GM19035 (cell line): ENCODE results near the gene TTBK2.
"Not testable (repeated sequence)": the region's sequence is repeated elsewhere in the genome, so short reads cannot be mapped to it uniquely, and the experiment has no call there.

Experiments used
- ATAC-seq: cut with Tn5 transposase; IDR thresholded peaks from one replicate; pipeline ENCODE4 v1.9.1; 2021; ENCODE audit not compliant: unreplicated experiment

The TTBK2 gene

GRCh38 chr15:42911058-42911592 lies 9.5 kb downstream of the TTBK2 start:
- no peak for ATAC-seq

GRCh38 chr15:42908538-42908937 lies 12.0 kb downstream of the TTBK2 start:
- ATAC-seq, result no peak

GRCh38 chr15:42903388-42904324 lies 16.9 kb downstream of the TTBK2 start:
- no peak for ATAC-seq

- ATAC-seq, result not testable (repeated sequence)
These were observed 26.7 kb downstream of the TTBK2 start for GRCh38 chr15:42893911-42894310.

GRCh38 chr15:42891569-42891968 lies 29.0 kb downstream of the TTBK2 start:
- no peak for ATAC-seq

GRCh38 chr15:42890161-42890913 lies 30.2 kb downstream of the TTBK2 start:
- no peak for ATAC-seq

- not testable (repeated sequence) for ATAC-seq
These were observed 33.2 kb downstream of the TTBK2 start for GRCh38 chr15:42887384-42887783.

- no peak for ATAC-seq
These were observed 40.5 kb downstream of the TTBK2 start for GRCh38 chr15:42880121-42880520.

GRCh38 chr15:42879443-42879842 lies 41.1 kb downstream of the TTBK2 start:
- ATAC-seq, result no peak

GRCh38 chr15:42876224-42876623 lies 44.4 kb downstream of the TTBK2 start:
- ATAC-seq, result no peak

- ATAC-seq, result no peak
These were observed 51.9 kb downstream of the TTBK2 start for GRCh38 chr15:42868683-42869082.

- ATAC-seq, result no peak
These were observed 56.9 kb downstream of the TTBK2 start for GRCh38 chr15:42863572-42864239.

- ATAC-seq, result no peak
These were observed 61.4 kb downstream of the TTBK2 start for GRCh38 chr15:42858999-42859789.

GRCh38 chr15:42858540-42858939 lies 62.0 kb downstream of the TTBK2 start:
- no peak for ATAC-seq

- no peak for ATAC-seq
These were observed 66.0 kb downstream of the TTBK2 start for GRCh38 chr15:42854576-42854975.

GRCh38 chr15:42849836-42850235 lies 70.7 kb downstream of the TTBK2 start:
- no peak for ATAC-seq

- ATAC-seq, result no peak
These were observed 71.7 kb downstream of the TTBK2 start for GRCh38 chr15:42848846-42849245.

- ATAC-seq, result no peak
These were observed 73.9 kb downstream of the TTBK2 start for GRCh38 chr15:42846647-42847046.

- ATAC-seq, result no peak
These were observed 75.0 kb downstream of the TTBK2 start for GRCh38 chr15:42845581-42845980.

GRCh38 chr15:42843699-42844098 lies 76.9 kb downstream of the TTBK2 start:
- no peak for ATAC-seq
